OCI-LY1 (cell line): ENCODE results near the gene OGA.

Source experiments
- EZH2 ChIP-seq: fragments of 200-600 bp; sonication (generic), shearing (Covaris generic); IDR thresholded peaks from 2 replicates; pipeline ENCODE4 v1.8.0; 2017; ENCODE audit warnings: borderline replicate concordance, mixed run types, mild to moderate bottlenecking, antibody characterized with exemption, low read length, moderate library complexity, mixed read lengths
- TF ChIP-seq, protein P1 (sequence below): fragments of 200-600 bp; sonication (generic), shearing (Covaris generic); IDR thresholded peaks from 2 replicates; pipeline ENCODE4 v1.5.1; 2017; ENCODE audit warnings: mild to moderate bottlenecking, antibody characterized with exemption, low read length, moderate library complexity, mixed read lengths

DNA sequence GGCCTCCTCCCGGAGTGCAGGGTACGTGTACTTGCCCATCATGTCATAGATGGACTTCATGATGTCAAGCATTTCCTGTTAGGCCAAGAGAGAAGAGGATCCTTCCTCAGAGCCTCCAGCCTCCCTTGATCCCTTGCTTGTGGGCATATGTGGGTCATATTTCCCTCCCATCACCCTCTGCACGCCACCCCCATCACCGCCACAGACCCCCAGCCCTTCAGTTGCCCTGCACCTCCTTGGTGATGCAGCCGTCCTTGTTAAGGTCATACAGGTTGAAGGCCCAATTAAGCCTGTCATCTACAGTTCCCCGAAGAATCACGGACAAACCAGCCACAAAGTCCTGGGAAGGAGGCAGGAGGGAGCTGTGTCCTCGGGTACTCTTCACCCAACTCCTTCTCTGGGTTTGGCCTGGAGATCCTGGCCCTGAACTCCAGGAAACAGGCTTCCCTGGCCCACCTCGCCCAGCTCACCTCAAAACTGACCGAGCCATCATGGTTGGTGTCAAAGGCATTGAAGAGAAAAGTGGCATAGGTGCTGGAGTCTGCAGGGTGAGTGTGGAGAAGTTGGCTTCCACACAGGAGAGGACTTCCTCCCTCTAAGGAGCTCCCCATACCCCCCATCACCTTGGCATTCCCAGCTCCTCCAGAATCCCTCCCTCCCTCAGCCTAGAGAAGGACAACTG, 9.8 kb upstream of the OGA start:
- TF ChIP-seq, protein P1, sequence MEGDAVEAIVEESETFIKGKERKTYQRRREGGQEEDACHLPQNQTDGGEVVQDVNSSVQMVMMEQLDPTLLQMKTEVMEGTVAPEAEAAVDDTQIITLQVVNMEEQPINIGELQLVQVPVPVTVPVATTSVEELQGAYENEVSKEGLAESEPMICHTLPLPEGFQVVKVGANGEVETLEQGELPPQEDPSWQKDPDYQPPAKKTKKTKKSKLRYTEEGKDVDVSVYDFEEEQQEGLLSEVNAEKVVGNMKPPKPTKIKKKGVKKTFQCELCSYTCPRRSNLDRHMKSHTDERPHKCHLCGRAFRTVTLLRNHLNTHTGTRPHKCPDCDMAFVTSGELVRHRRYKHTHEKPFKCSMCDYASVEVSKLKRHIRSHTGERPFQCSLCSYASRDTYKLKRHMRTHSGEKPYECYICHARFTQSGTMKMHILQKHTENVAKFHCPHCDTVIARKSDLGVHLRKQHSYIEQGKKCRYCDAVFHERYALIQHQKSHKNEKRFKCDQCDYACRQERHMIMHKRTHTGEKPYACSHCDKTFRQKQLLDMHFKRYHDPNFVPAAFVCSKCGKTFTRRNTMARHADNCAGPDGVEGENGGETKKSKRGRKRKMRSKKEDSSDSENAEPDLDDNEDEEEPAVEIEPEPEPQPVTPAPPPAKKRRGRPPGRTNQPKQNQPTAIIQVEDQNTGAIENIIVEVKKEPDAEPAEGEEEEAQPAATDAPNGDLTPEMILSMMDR: no peak
- no peak for TF ChIP-seq EZH2
